HepG2 (cell line): ENCODE data around the gene EPHA2. TPM values are rescaled to one million over a fixed set of nuclear protein-coding genes. Genes with fewer than 3 reads are reported as not detected.

Source experiments
- ARID4A ChIP-seq: sonication (generic); formaldehyde crosslinking; IDR thresholded peaks from 2 replicates; pipeline ENCODE4 v1.5.0; 2020; ENCODE audit warnings: mild to moderate bottlenecking, missing genetic modification reagents, borderline replicate concordance
- EZH2 ChIP-seq: conservative IDR thresholded peaks from 2 replicates; pipeline ENCODE4 v1.6.1; 2012; ENCODE audit warnings: mild to moderate bottlenecking, low read depth, low read length, moderate library complexity
- GATAD2A ChIP-seq: IDR thresholded peaks from 2 replicates; pipeline ENCODE4 v1.6.1; 2016
- TP53 ChIP-seq: sonication (generic); formaldehyde crosslinking; conservative IDR thresholded peaks from 2 replicates; pipeline ENCODE4 v1.4.0; 2020; ENCODE audit warnings: missing genetic modification reagents
- XBP1 ChIP-seq: sonication (generic); formaldehyde crosslinking; IDR thresholded peaks from 2 replicates; pipeline ENCODE4 v1.5.0; 2020; ENCODE audit warnings: missing genetic modification reagents
- ZFP36L2 ChIP-seq: sonication (generic); formaldehyde crosslinking; IDR thresholded peaks from 2 replicates; pipeline ENCODE4 v1.4.0; 2020; ENCODE audit warnings: missing genetic modification reagents
- ZNF326 ChIP-seq: sonication (generic); formaldehyde crosslinking; IDR thresholded peaks from 2 replicates; pipeline ENCODE4 v1.4.0; 2020; ENCODE audit warnings: missing genetic modification reagents, borderline replicate concordance
- ZNF589 ChIP-seq: sonication (generic); formaldehyde crosslinking; conservative IDR thresholded peaks from 2 replicates; pipeline ENCODE4 v1.8.0; 2022; ENCODE audit warnings: mild to moderate bottlenecking, moderate library complexity, missing genetic modification reagents
- ZNF646 ChIP-seq: sonication (generic); formaldehyde crosslinking; IDR thresholded peaks from 2 replicates; pipeline ENCODE4 v1.9.0; 2021; ENCODE audit warnings: mild to moderate bottlenecking, missing genetic modification reagents
- ZNF775 ChIP-seq: sonication (generic); formaldehyde crosslinking; IDR thresholded peaks from 2 replicates; pipeline ENCODE4 v1.4.0; 2020; ENCODE audit warnings: missing genetic modification reagents, mild to moderate bottlenecking, moderate library complexity, borderline replicate concordance
- ZNF879 ChIP-seq: sonication (generic); formaldehyde crosslinking; IDR thresholded peaks from 2 replicates; pipeline ENCODE4 v1.8.1; 2023; ENCODE audit warnings: missing genetic modification reagents
- polyA plus RNA-seq, 8 experiments: library from polyadenylated mRNA; depleted of rRNA in 3 of 8; stranded (reverse) in 7 of 8; unstranded in 1 of 8; fragments of >200 nt; fragmentation: Illumina TruSeq in 4 of 8; extraction: Trizol in 4 of 8; gene quantifications; 2 replicates each; pipeline versions ENCODE4 v1.2.1 to v1.2.3, GENCODE V29; 2011 to 2016; ENCODE audit warnings: low read depth in 4 of 8, missing spikeins in 1 of 8, mixed read lengths in 1 of 8; ENCODE audit not compliant: insufficient read depth in 1 of 8
- total RNA-seq, 5 experiments: library from RNA; depleted of rRNA; stranded (reverse); fragments of >200 nt; fragmentation: Illumina TruSeq; extraction: Trizol; gene quantifications; 2 replicates each; pipeline ENCODE4 v1.2.3, GENCODE V29; 2016; ENCODE audit warnings: low read depth in 1 of 5
- TF ChIP-seq, protein P1 (sequence below): sonication (generic); formaldehyde crosslinking; conservative IDR thresholded peaks from 2 replicates; pipeline ENCODE4 v1.4.0; 2020; ENCODE audit warnings: mild to moderate bottlenecking, missing genetic modification reagents, moderate library complexity

The EPHA2 gene
- total and polyA plus RNA-seq, 2 of the 13 experiments (the other 11 are each of a cell fraction or from before 2014, with no cell fraction given): 33.6 to 53.6 TPM

DNA sequence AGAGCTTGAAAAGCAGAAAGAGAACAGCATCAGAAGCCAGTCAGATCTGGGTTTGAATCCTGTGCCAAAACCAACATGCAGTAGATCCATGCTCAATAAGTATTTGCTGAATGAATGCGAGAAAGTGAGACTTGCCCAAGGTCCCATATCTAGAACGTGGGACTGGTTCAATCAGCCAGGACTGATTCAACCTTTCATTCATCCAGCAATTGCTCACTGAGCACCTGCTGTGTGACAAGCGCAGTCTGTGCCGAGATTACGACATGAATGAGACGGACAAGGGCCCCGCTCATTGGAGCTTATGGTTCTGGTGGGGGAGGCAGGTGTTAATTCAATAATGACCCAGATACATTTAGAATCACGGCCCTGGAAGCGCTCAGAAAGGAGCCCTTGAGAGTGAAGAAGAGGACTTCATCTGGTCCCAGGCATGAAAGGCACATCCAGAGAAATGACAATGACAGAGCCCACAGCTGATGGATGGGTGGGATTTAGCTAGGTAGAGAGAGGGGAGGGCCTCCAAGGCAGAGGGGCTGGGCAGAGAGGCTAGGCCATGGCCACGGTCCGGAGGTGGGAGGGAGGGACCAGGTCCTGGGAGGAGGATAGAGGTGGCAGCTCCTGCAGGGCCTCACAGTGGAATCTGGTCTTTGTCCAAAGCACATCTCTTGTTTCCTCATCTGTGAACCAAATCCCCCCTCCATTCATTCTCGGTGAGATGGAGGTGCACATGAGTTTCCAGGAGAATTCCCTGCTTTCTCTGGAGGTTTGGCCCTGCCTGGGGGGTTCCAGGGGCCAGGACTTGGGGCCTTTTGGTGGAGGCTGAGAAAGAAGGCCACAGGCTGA, 78.2 kb downstream of the EPHA2 start (continued):
- TF ChIP-seq ZNF646 (CRISPR knock-in tag) (no peak), ZNF589 (CRISPR knock-in tag) (no peak), ZNF879 (no peak), ZNF775 (CRISPR knock-in tag) (no peak), TP53 (CRISPR knock-in tag) (no peak), ZNF326 (CRISPR knock-in tag) (no peak), EZH2 (no peak), ARID4A (CRISPR knock-in tag) (peak; percentile 19; the same call in 1 of the 2 replicates), XBP1 (CRISPR knock-in tag) (no peak), GATAD2A (CRISPR knock-in tag) (no peak), ZFP36L2 (CRISPR knock-in tag) (no peak)
- TF ChIP-seq, protein P1, sequence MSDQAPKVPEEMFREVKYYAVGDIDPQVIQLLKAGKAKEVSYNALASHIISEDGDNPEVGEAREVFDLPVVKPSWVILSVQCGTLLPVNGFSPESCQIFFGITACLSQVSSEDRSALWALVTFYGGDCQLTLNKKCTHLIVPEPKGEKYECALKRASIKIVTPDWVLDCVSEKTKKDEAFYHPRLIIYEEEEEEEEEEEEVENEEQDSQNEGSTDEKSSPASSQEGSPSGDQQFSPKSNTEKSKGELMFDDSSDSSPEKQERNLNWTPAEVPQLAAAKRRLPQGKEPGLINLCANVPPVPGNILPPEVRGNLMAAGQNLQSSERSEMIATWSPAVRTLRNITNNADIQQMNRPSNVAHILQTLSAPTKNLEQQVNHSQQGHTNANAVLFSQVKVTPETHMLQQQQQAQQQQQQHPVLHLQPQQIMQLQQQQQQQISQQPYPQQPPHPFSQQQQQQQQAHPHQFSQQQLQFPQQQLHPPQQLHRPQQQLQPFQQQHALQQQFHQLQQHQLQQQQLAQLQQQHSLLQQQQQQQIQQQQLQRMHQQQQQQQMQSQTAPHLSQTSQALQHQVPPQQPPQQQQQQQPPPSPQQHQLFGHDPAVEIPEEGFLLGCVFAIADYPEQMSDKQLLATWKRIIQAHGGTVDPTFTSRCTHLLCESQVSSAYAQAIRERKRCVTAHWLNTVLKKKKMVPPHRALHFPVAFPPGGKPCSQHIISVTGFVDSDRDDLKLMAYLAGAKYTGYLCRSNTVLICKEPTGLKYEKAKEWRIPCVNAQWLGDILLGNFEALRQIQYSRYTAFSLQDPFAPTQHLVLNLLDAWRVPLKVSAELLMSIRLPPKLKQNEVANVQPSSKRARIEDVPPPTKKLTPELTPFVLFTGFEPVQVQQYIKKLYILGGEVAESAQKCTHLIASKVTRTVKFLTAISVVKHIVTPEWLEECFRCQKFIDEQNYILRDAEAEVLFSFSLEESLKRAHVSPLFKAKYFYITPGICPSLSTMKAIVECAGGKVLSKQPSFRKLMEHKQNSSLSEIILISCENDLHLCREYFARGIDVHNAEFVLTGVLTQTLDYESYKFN (CRISPR knock-in tag): peak; percentile 68
